ENCODE data around the gene SFSWAP.
"Not testable (repeated sequence)": the region's sequence is repeated elsewhere in the genome, so short reads cannot be mapped to it uniquely, and the experiment has no call there.

Gene SFSWAP

DNA sequence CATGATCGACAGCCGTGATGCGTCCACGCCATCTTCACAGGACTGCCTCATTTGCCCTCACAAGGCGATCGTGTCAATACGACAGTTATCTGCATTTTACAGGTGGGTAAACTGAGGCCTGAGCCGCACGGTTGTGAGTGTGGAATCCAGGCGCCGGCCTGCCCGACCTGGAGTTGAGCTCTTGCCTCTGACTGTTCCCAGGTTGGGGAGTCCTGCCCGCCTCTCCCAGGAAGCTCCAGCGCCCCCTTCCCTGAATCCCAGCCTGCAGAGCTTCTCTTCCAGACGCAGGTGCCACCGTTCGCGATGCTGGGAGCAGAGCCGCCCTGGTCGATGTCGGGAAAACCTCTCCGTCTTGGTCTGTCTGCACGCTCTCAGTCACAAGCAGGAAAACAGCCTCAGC, 31.1 kb upstream of the SFSWAP start:
- not testable (repeated sequence) for DNase-seq

DNA sequence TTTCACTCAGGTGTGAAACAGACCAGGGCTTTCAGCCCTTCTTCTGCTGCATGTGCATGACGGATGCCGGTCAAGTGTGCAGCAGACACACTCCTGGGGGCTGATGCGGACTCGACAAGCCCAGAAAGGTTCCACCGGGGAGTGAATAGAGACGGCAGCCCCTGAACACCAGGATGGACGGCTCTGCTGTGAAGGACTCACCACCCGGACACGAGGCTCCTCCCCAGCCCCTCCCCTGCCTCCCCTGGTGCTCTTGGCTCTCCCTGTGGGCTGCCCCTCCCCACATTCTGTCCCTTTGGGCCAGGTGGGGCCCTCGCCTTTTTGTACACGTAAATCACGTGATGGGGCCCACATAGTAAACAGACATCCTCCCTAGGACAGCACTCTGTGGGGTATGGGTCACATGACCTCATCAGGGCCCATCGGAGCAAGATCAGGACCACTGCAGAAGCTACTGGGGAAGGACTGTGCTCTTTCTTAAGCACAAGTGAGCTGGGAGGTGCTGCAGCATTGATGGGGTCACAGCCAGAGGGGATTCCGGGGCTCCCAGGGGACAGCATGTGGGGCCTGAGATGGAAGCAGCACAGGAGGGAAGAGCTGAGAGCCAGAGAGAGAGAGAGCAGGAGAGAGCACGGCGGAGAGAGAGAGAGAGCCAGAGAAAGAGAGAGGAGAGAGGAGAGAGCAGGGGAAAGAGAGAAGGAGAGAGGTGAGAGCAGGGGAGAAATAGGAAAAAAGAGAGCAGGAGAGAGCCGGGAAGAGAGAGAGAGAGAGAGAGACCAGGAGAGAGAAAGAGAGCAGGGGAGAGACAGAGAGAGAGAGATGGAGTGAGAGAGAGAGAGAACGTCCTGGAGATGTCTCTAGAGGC, 30.3 kb upstream of the SFSWAP start:
- DNase-seq = not testable (repeated sequence)

DNA sequence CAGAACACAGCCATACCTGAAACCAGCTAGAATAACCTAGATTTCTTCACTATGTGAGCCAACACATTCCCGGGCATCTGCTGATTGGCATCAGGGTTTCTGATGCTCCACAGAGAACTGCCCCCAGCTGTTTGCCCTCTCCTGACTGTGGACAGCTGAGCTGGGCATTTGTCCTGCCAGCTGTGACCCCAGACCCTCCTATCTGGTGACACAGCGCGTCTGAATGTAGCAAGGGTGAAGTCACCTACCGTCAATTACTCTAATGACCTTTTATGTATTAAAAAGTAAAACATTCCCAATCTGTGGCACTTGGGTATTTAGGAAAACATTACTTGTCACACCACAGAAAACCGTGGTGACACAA, 29.7 kb upstream of the SFSWAP start:
- DNase-seq = no peak

DNA sequence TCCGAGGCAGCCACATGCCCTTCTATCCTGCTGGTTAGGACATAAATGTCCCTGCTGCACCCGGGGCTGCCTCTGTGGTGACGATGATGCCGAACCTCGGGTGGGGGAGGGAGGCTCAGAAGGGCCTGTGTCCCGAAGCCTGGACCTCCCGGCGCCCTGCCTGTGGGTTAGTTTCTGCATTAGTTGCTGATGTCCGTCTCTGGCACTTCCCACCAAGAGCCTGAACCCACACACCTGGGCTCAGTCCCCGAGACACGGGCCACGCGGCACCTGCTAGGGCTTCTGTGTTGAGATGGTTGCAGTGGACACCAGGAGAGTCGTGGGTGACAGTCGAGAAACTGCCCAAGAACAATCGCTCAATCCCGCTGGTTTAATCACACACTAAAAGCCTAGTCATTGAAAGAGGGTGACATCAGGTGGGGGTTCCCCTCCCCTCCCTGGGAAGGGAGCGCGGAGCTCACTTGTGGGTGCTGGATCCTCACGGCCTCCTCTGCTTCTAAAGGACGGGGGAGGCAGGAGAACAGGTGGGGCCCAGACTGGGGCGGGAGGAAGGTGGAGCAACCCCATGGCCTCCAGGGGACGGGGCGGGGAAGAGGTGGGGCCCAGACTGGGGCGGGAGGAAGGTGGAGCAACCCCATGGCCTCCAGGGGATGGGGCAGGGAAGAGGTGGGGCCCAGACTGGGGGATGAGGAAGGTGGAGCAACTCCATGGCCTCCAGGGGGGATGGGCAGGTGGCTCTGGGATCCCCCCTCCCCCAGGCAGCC, 29.0 kb upstream of the SFSWAP start:
- not testable (repeated sequence) for DNase-seq

DNA sequence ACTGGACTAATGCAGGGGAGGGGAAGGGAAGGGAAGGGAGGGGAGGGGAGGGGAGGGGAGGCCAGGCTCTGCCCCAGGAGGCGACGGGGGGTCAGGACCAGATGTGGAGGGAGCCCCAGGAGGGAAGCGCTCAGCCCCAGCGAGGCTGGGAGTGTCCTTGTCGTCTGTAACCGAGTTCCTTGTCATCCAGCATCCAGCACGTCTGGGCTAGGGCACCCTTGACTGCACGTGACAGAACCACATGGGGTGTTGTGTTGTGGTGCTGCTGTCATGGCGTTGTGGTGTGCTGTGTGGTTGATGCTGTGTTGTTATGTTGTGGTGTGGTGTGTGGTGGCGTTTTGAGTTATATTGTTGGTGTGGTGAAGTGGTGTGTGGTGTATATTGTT, 28.4 kb upstream of the SFSWAP start:
- no peak for DNase-seq

DNA sequence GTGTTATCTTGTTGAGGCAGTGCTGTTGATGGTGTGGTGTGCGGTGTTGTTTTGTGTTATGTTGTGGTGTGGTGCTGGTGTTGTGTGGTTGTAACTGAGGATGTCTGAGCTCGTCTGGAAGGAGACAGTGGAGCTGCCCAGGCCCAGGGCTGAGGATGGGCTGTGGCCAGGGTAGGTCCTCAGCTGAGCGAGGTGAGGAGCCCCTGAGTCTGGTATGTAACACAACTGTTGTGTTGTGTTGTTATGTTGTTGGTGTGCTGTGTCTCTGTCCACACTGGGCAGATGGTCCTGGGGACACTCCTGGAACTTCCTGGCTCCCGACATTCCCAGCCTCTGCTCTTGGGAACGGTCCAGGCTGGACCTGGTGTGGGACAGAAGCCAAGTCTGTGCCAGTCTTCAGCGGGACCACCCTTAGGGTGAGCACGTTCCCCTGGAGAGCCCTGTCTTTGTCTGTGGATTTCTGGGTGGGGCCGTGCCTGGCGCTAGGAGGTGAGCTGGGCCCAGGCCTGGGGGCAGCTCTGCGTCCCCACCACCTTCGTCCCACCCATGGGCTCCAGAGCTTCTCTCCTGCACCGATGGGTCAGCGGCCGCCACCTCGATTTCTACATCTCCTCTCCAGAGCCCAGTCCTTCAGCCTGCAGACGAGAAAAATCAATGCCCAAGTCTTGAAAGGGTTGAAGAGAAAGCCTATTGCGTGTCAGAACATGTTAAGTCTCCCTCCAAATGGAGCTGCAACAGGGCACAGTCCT, 27.4 kb upstream of the SFSWAP start:
- no peak for DNase-seq

DNA sequence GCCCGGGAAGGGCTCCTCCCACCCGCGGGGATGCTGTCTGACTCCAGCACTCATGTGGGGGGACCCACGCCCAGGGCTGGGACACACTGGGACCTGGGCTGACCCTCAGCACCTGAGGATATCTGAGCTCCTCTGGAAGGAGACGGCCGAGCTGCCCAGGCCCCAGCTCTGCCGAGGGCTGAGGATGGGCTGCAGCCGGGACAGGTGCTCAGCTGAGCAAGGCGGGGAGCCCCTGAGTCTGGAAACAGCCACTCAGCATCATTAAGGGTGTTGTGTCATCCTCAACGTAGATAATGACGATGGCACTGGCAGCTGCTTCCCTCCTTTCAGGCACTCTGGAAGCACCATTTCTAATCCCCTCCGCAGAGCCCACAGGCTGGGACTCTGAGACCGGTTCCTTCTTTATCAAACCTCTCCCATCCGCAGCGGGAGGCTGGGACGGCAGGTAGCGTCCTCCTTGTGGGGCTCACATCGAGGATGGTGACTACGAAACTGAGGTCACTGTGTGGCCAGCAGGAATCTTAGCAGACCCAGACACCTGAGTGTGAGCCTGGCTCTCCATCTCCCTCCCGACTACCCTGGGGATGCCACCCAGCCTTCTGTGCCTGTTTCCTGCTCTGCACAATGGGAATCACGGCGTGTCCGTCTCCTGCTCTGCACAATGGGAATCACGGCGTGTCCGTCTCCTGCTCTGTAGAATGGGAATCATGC, 26.7 kb upstream of the SFSWAP start:
- no peak for DNase-seq

DNA sequence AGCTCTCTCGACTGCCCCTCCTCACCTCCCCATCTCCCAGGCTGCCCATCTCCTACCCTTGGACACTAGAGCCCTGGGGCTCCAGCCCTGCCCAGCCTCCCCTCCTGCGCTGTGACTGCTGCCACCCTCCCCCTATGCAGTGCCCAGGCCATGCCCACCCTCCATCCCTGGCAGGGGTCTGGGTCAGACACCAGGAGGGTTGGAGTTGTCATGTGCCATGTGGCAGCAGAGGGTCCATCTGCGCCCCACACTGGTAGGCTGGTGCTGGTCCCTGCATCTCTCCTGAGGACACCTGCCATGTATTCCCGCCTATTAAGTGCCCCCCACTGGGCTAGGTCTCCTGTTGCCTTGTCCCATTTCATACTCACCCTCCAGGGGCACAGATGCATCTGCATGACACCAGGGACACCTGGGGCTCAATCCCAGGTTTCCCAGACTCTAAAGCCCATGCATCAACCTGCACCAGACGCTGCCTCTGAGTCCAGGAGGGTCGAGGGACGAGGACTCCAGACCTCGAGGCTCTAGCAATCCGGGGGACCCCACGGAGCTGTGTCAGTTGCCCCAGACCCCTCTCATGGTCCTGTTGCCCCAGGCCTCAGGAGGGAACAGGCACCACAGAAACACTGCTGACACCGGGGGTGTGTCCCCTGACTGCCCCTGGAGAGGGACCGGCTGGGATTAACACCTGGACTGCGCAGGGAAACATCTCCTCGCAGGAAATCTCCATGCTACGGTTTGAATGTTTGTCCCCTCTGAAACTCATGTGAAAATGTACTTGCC, 23.4 kb upstream of the SFSWAP start:
- no peak for DNase-seq

DNA sequence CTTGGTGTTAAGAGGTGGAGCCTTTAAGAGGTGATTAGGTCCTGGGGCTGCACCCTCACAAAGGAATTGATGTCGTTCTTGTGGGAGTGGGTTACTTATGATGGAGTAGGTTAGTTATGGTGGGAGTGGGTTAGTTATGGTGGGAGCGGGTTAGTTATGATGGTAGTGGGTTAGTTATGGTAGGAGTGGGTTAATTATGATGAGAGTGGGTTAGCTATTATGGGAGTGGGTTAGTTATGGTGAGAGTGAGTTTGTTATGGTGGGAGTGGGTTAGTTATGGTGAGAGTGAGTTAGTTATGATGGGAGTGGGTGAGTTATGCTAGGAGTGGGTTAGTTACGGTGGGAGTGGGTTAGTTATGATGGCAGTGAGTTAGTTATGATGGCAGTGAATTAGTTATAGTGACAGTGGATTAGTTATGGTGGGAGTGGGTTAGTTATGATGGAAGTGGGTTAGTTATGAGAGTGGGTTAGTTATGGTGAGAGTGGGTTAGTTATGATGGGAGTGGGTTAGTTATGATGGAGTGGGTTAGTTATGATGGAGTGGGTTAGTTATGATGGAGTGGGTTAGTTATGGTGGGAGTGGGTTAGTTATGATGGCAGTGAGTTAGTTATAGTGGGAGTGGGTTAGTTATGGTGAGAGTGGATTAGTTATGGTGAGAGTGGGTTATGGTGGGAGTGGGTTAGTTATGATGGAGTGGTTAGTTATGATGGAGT, 22.6 kb upstream of the SFSWAP start:
- DNase-seq = no peak

DNA sequence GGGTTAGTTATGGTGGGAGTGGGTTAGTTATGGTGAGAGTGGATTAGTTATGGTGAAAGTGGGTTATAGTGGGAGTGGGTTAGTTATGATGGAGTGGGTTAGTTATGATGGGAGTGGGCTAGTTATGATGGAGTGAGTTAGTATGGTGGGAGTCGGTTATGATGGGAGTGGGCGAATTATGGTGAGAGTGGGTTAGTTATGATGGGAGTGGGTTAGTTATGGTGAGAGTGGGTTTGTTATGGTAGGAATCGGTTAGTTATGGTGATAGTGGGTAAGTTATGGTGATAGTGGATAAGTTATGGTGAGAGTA, 22.1 kb upstream of the SFSWAP start:
- DNase-seq = no peak

DNA sequence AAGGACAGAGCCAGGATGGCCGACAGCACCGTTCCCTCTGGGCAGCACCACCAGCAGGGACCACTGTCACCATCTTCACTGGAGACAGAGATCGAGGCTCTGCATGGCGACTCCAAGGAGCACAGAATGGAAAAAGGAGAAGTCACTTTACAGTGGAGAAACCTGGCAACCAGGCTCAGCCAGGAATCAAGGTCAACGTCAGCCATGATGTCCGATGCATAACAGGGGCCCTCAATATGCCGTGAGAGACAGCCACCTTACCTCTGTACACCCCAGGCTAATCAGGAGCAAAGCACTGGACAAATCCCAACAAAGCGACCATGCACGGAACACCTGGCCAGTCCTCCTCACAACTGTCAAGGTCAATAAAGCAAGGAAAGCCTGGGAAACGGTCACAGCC, 20.6 kb upstream of the SFSWAP start:
- DNase-seq = no peak

DNA sequence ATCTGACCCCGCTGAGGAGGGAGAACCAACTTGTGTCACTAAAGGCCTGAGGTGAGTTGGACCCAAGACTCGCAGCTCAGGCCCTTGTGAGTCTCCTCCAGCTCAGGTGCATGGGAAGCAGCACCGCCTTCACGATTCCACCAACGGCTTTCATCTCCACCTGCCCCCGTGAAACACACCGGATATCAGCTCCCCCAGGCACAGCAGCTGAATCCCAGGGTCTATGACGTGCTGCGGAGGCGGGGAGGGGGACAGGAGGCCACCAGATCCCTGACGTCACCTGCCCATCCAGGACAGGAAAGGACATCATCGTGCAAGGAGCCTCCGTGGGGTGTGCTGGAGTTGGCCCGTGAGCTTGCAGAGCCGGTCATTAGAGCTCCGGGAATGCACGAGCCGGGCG, 18.5 kb upstream of the SFSWAP start:
- no peak for DNase-seq

DNA sequence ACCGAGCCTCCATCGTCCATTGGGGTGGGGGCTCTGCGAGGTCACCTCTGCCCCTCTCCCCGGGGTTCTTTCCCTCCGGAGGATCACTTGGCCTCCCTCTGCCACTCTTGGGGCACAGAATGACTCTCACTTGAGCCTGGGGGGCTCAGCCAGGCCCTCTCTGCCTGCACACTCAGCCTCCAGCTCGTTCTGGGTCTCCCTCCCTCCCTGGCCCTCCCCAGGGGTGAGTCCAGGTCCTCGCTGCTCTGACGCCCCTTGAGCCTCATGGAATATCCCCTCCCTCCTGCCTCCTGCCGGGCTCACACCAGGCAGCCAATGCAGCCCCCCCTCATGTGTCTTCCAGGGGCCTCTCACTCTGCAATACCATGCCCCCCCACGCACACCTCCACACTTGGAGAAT, 17.7 kb upstream of the SFSWAP start:
- no peak for DNase-seq

DNA sequence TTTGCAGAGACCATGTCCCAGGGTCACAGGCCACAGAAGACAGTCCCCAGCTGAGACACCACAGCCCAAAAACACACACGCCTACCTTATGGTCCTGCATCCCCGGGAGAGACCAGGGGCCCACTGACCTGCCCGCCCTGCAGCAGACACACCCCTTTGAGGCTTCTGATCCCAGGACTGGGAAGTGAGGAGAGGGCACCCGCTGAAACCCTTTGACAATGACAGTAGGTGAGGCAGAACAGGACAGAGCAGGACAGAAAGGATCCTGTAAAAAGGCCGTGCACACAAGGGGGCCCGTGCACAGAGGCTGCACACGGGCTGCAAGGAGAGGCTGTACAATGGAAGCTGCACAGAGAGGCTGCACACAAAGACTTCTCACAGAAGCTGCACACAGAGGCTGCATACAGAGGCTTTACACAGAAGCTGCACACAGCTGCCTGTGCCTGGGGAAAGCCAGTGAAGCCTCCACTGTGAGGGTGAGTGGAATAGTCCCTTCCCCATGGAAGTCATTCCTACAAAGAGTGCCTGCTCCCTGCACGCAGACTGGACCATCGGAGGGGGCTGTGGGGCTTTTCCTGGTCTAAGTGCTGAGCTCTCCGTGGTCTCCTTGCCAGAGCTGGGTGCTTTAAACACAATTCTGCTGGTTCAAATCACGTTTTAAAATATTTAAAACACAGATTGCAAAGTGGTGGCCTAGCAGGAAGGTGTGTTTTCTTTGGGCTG, 16.6 kb upstream of the SFSWAP start:
- DNase-seq = no peak

DNA sequence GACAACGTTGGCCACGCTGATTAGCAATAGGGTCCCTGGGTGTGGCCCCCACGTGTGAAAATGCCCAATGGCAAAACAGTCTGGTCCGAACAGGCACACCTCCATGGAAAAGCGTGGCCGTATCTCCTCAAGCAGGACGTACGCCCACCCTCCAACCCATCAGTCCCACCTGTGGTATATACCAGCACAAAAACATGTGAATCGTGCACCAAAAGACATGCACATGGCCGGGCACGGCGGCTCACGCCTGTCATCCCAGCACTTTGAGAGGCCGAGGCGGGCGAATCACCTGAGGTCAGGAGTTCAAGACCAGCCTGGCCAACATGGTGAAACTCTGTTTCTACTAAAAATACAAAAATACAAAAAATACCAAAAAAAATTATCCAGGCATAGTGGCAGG, 14.9 kb upstream of the SFSWAP start:
- DNase-seq = no peak

DNA sequence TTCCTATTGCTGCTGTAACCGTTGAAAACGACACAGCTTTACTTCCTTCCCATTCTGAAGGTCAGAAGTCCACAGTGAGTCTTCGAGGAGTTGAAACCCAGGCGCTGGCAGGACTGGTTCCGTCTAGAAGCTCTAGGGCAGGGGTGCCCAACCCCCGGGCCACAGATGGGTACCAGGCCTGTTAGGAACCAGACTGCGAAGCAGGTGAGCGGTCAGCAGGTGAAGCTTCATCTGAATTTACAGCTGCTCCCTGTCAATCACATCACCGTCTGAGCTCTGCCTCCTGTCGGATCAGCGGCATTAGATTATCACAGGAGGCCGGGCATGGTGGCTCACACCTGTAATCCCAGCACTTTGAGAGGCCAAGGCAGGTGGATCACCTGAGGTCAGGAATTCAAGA, 12.6 kb upstream of the SFSWAP start:
- DNase-seq = no peak

DNA sequence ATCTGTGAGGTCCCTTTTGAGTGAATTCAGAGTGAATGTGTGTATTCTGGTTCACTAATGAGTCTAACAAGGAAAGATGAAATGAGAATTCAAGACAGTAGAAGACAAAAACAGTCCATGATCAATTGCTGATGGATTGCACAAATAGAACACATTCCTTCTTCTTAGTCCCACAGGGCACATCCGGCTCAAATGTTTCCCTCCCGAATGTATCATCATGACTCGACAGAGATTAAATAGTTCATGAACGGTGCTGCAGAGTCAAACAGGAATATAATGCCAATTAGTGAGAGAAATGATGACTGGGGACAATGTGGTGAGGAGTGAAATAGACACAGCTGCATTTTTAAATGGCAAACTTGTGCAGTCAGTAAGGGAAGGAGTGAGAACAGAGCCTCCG, 11.5 kb upstream of the SFSWAP start:
- DNase-seq = no peak

DNA sequence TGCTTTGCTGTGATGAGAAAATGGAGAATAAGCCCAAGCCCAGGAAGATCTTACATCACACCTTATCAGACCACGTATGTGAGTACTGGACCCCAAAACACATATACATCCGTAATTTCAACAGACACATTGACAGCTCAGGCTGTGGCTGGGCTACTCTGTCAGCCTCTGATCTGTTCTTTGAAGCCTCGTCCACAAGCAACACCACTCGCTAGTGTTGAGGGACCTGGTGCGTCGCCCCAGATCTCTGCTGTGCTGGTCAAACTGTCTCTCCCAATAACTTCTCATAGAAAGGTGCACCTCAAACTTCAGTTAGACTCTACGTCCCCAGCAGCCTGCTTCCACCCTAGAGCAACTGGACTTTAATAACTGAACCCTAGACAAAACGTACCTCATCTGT, 10.6 kb upstream of the SFSWAP start:
- DNase-seq = no peak

DNA sequence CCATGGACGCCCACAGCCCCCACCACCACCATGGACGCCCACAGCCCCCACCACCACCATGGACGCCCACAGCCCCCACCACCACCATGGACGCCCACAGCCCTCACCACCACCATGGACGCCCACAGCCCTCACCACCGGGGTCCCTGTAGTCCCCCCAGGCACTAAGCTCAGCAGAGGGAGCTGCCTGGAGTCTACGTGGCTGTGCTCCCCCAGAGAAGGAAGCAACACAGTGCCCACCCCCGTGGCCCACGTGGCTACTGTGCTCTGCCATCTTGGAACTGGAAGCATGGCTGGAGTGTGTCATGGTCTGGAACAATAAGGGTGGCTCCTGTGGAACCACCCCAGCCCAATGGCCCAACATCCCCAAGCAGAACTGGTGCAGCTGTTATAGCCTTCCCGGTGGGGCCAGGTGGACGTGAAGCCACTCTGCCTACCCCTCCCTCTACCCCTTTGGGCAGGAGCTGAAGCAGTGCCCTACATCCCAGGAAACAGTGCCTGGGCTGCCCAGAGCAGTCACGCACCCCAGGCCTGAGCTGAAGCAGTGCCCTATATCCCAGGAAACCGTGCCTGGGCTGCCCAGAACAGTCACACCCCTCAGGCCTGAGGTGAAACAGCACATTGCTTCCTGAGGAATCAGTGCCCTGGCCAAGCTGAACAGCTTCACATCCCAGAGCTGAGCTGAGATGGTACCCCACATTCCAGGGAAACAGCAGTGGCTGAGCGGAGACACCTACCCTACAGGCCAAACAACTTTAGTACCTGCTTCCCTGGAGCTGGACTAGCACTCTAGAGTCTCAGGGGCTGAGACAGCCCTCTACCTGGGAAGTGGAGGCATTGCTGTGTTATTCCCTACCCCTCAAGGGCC, 9.0 kb upstream of the SFSWAP start:
- DNase-seq = no peak

DNA sequence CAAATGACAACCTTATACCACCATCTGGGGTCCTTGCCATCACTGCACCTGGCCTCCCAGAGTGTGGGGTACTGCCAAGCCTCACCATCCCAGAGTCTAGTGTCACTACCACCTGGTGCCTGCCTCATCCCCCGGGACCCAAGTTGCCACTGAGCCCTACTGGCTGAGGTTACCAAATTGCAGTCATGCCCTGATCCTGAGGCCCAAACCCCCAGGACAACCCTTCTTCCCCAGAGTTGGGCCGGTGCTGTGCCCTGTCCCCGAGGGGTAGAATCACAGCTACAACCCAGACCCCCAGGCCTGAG, 8.4 kb upstream of the SFSWAP start:
- no peak for DNase-seq
